ENCODE data around the gene PCDHB4.

DNA sequence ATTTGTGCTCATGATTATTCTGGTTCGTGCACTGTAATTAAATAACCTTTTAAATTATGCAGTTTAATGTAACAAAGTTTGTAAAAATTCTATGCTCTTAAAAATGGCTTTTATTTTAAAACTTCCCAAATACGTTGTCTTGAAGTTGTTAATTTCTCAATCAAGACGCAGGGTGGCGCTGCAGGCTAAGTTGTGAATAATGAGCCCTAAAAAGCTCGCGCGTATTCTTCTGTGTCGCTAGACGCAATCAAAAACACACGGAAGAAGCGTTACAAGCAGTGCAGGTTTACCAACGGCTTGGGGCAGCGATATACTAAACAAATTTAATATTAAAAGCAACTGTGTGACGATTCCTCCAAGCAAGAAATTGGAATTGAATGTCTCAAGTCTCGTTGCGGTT, at the start of gene PCDHB4:
- TF ChIP-seq, protein P1, sequence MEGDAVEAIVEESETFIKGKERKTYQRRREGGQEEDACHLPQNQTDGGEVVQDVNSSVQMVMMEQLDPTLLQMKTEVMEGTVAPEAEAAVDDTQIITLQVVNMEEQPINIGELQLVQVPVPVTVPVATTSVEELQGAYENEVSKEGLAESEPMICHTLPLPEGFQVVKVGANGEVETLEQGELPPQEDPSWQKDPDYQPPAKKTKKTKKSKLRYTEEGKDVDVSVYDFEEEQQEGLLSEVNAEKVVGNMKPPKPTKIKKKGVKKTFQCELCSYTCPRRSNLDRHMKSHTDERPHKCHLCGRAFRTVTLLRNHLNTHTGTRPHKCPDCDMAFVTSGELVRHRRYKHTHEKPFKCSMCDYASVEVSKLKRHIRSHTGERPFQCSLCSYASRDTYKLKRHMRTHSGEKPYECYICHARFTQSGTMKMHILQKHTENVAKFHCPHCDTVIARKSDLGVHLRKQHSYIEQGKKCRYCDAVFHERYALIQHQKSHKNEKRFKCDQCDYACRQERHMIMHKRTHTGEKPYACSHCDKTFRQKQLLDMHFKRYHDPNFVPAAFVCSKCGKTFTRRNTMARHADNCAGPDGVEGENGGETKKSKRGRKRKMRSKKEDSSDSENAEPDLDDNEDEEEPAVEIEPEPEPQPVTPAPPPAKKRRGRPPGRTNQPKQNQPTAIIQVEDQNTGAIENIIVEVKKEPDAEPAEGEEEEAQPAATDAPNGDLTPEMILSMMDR (IDR thresholded peaks at IDR 0.05): peak in 2 of 3 experiments; percentile 19 to 24
- TF ChIP-seq EP300 (IDR thresholded peaks at IDR 0.05): no peak
- TF ChIP-seq POLR2A (IDR thresholded peaks at IDR 0.05; ENCODE audit: low read depth): no peak

All from esophagus muscularis mucosa (tissue), 4 donors.